Measurements from ENCODE around the gene AVPI1.
"Not testable (repeated sequence)": the region's sequence is repeated elsewhere in the genome, so short reads cannot be mapped to it uniquely, and the experiment has no call there.

AVPI1 gene

DNA sequence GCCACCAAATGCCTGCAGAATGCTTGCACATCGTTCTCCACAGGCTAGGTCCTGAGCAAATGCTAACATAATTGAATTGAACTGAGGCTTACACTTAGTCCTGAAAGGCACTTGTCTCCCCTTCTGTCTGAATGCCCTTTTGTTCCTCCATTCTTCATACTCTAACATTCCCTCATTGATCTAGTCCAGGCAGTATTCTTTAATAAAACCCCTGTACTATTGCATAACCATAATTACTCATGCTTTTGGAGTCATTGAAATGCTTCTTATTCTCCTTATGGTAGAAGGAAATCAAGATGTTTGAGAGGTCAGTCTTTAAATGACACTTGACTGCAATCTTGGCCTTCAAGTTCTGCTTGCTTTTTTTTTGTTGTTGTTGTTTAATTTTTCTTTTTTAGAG lies 39.5 kb downstream of the AVPI1 start:
- no peak for TF ChIP-seq TAF1 (IDR thresholded peaks at IDR 0.05; ENCODE audit: low read depth, low read length)
- TF ChIP-seq SPI1 (IDR thresholded peaks at IDR 0.05; ENCODE audit: low read depth, low read length): no peak
- no peak for TF ChIP-seq POLR2AphosphoS5 (IDR thresholded peaks at IDR 0.05; ENCODE audit: low read depth, low read length)
- DNase-seq (ENCODE audit: insufficient read length, low spot score) (no peak), FAIRE-seq (no peak)

DNA sequence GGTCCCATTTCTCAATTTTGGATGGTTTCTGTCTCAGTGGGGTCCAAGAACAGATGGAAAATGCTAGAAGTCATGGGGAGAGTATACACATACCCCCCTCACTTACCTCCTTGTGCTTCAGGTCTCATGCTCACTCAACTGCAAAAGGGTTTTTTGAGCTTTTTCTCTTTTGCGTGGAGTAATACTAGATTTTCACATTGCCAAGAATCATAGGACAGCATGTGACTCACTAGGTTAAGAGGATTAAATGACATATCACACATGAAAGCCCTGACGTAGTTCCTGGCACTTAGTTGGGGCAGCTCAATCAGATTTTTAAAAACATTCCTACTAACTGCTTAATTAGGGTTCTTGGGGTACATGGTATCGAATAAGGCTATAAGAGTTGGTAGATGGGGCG lies 42.1 kb downstream of the AVPI1 start:
- no peak for TF ChIP-seq TAF1 (IDR thresholded peaks at IDR 0.05; ENCODE audit: low read depth, low read length)
- TF ChIP-seq POLR2A (IDR thresholded peaks at IDR 0.05; ENCODE audit: low read depth, low read length): no peak
- no peak for TF ChIP-seq SPI1 (IDR thresholded peaks at IDR 0.05; ENCODE audit: low read depth, low read length)
- no peak for TF ChIP-seq POLR2AphosphoS5 (IDR thresholded peaks at IDR 0.05; ENCODE audit: low read depth, low read length)
- TF ChIP-seq POU2F2 (IDR thresholded peaks at IDR 0.05; ENCODE audit: low read depth, low read length): no peak
- TF ChIP-seq PAX5 (IDR thresholded peaks at IDR 0.05; ENCODE audit: insufficient read depth, low read length, severe bottlenecking): no peak
- DNase-seq (ENCODE audit: insufficient read length, low spot score) (no peak), FAIRE-seq (no peak)

DNA sequence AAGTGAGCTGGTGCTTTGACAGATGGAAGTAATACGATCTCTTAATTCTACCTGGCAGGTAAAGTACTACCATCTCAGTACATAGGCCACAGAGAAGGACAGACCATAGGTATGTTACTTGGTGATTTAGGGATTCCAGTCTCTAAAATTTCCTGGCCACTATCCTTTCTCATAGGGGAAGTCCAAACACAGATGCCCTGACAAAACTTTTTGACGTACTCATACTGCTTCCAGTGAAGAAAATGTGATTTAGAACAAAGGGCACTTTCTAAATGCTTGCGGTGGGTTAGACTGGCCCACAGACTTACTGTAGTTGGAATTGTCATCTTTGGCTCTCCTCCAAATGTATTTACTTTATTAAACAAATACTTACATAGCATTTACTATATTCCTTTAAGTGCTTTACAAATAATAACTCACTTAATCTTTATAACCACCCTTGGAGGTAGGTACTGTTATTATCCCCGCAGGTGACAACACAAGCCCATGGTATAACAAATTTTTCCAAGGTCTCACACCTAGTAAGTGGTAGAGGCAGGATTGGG lies 43.5 kb downstream of the AVPI1 start:
- no peak for DNase-seq (ENCODE audit: insufficient read length, low spot score)
- no peak for TF ChIP-seq TAF1 (IDR thresholded peaks at IDR 0.05; ENCODE audit: low read depth, low read length)
- no peak for TF ChIP-seq POLR2A (IDR thresholded peaks at IDR 0.05; ENCODE audit: low read depth, low read length)
- no peak for TF ChIP-seq POU2F2 (IDR thresholded peaks at IDR 0.05; ENCODE audit: low read depth, low read length)
- no peak for TF ChIP-seq PAX5 (IDR thresholded peaks at IDR 0.05; ENCODE audit: insufficient read depth, low read length, severe bottlenecking)
- TF ChIP-seq POLR2AphosphoS5 (IDR thresholded peaks at IDR 0.05; ENCODE audit: low read depth, low read length): no peak
- no peak for TF ChIP-seq SPI1 (IDR thresholded peaks at IDR 0.05; ENCODE audit: low read depth, low read length)
- no peak for FAIRE-seq

DNA sequence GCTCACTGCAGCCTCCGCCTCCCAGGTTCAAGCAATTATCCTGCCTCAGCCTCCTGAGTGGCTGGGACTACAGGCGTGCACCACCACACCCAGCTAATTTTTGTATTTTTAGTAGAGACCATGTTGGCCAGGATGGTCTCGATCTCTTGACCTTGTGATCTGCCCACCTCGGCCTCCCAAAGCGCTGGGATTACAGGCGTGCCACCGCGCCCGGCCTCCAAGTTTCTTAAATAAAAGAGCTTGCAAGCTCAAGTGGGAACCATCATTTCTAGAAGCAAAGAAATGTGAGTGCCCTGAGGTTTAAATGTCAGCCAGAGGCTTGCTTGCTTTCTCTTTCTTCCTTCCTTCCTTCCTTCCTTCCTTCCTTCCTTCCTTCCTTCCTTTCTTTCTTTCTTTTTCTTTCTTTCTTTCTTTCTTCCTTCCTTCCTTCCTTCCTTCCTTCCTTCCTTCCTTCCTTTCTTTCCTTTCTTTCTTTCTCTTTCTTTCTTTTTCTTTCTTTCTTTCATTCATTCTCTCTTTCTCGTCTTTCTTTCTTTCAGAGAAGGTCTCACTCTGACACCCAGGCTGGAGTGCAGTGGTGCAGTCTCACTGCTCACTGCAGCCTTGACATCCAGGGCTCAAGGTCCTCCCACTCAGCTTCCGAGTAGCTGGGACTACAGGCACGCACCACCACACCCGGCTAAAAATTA lies 44.4 kb downstream of the AVPI1 start:
- not testable (repeated sequence) for DNase-seq (ENCODE audit: insufficient read length, low spot score); FAIRE-seq

DNA sequence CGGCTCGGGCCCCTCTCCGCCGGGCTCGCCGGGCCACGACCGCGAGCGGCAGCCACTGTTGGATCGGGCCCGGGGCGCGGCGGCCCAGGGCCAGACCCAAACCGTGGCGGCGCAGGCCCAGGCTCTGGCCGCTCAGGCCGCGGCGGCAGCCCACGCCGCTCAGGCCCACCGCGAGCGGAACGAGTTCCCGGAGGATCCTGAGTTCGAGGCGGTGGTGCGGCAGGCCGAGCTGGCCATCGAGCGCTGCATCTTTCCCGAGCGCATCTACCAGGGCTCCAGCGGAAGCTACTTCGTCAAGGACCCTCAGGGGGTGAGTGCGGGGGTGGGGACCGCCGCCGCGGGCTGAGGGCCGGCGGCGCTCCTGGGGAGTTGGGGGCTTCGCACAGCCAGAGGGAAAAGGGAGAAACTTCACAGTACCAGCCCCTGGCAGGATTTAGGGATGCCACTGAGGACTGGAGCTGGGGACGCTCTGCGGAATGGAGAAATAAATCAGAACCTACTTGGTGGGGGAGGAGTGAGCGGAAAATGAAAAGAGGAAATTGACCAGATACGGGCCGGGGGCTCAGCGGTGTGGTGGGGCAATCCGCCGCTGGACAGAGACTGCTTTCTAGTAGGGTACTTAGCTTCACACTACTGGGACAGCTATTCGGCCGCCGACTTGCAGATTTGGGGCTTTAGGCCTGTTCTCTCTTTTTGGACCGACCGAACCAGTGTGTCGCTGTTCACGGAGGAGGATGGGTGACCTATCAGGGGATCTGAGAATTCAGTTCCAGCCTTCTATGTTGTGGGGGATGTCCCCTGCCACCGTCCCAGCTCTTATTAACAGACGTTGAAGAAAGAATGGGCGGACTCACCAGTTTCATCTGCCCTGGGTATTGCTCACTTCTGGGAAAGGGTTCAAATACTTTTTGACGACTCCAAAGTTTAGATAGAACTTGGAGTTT lies 45.9 kb downstream of the AVPI1 start:
- DNase-seq (ENCODE audit: insufficient read length, low spot score): peak; percentile 35
- TF ChIP-seq POLR2A (IDR thresholded peaks at IDR 0.05; ENCODE audit: low read depth, low read length): 0 out of 2 replicates have a peak, but pooled peaks have one; percentile 4
- TF ChIP-seq PAX5 (IDR thresholded peaks at IDR 0.05; ENCODE audit: insufficient read depth, low read length, severe bottlenecking): no peak
- TF ChIP-seq SPI1 (IDR thresholded peaks at IDR 0.05; ENCODE audit: low read depth, low read length): no peak
- FAIRE-seq: peak; percentile 23

DNA sequence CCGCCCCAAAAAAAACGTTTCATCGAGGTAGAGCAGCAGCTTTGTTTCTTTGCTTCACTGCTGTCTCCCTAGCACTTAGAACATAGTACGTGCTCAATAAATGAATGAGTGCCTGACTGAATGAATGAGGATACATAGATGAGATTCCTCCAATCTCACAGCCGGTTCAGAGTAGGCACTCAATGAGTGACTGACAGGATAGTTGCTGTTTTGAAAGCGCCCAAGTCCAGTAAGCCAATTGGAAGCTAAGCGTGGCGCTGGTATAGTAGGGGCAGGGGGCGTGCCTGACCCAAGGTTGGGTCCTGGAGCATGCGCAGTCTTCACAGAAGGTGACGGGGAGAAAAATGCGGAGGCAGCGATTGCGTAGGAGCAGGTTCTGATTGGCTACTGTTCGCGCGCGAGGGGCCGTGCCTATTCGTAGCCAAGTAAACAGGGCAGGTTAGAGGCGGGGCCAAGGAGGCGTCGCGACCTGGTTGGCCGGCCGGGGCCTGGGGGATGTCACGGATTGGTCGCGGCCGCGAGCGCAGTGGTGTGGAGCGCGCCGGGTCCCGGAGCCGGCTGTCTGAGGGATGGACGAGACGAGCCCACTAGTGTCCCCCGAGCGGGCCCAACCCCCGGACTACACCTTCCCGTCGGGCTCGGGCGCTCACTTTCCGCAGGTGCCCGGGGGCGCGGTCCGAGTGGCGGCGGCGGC lies 46.7 kb downstream of the AVPI1 start, which contains the start of gene PI4K2A:
TSS of gene PI4K2A (plus strand) at position 498 of the 694 bp plus-strand sequence. CDS start at position 570, 72 bp downstream.
- DNase-seq (ENCODE audit: insufficient read length, low spot score): peak; percentile 95
- TF ChIP-seq POLR2AphosphoS5 (IDR thresholded peaks at IDR 0.05; ENCODE audit: low read depth, low read length) (peak; percentile 47; the same call in 1 of the 2 replicates), TAF1 (IDR thresholded peaks at IDR 0.05; ENCODE audit: low read depth, low read length) (peak; percentile 53), SPI1 (IDR thresholded peaks at IDR 0.05; ENCODE audit: low read depth, low read length) (no peak)
- peak; percentile 99 for FAIRE-seq

DNA sequence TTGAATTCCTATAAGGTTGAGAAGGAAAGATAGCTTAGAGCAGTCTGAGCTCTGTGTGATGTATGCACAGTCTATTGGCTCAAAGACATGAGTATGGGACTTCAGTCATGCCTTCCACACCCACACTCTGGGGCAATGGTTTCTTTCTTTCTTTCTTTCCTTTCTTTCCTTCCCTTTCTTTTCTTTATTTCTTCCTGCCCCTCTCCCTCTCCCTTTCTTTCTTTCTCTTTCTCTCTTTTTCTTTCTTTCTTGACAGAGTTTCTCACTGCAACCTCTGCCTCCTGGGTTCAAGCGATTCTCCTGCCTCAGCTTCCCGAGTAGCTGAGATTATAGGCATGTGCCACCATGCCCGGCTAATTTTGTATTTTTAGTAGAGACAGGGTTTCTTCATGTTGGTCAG lies 48.0 kb downstream of the AVPI1 start:
- not testable (repeated sequence) for DNase-seq (ENCODE audit: insufficient read length, low spot score); FAIRE-seq

DNA sequence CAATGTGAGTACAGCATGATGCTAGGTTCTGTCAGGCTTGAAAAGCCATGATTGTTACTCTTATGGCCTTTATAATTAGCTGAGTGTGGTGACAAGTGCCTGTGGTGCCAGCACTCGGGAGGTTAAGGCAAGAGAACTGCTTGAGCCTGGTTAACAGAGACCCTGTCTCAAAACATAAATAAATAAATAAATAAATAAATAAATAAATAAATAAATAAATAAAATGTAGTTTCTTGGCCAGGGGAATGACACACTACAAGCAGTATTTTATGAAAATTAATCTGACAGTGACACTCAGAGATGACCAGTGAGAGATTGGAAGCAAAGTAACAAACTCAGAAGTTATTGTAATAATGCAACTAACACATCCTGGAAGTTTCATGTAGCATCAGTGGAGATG lies 51.5 kb downstream of the AVPI1 start:
- no peak for FAIRE-seq
- no peak for DNase-seq (ENCODE audit: insufficient read length, low spot score)
- TF ChIP-seq POLR2AphosphoS5 (IDR thresholded peaks at IDR 0.05; ENCODE audit: low read depth, low read length) (no peak), SPI1 (IDR thresholded peaks at IDR 0.05; ENCODE audit: low read depth, low read length) (no peak), TAF1 (IDR thresholded peaks at IDR 0.05; ENCODE audit: low read depth, low read length) (no peak), PAX5 (IDR thresholded peaks at IDR 0.05; ENCODE audit: insufficient read depth, low read length, severe bottlenecking) (no peak)

DNA sequence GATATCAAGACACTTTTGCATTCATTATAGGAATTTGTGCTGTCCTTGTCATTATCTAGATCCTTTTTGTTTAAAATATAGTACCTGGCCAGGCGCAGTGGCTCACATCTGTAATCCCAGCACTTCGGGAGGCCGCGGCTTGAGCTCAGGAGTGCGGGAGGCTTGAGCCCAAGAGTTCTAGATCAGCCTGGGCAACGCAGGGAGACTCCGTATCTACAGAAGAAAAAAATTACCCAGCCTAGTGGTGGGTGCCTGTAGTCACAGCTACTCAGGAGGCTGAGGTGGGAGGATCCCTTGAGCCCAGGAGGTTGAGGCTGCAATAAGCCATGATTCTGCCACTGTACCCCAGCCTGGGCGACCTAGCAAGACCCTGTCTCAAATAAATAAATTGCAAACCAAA lies 53.1 kb downstream of the AVPI1 start:
- no peak for DNase-seq (ENCODE audit: insufficient read length, low spot score)
- TF ChIP-seq SPI1 (IDR thresholded peaks at IDR 0.05; ENCODE audit: low read depth, low read length) (no peak), PAX5 (IDR thresholded peaks at IDR 0.05; ENCODE audit: insufficient read depth, low read length, severe bottlenecking) (no peak), POLR2A (IDR thresholded peaks at IDR 0.05; ENCODE audit: low read depth, low read length) (no peak), TAF1 (IDR thresholded peaks at IDR 0.05; ENCODE audit: low read depth, low read length) (no peak), POLR2AphosphoS5 (IDR thresholded peaks at IDR 0.05; ENCODE audit: low read depth, low read length) (no peak), POU2F2 (IDR thresholded peaks at IDR 0.05; ENCODE audit: low read depth, low read length) (no peak)
- no peak for FAIRE-seq
